ENCODE results near the gene SERINC2.
"Not testable (repeated sequence)": the region's sequence is repeated elsewhere in the genome, so short reads cannot be mapped to it uniquely, and the experiment has no call there.

The SERINC2 gene

DNA sequence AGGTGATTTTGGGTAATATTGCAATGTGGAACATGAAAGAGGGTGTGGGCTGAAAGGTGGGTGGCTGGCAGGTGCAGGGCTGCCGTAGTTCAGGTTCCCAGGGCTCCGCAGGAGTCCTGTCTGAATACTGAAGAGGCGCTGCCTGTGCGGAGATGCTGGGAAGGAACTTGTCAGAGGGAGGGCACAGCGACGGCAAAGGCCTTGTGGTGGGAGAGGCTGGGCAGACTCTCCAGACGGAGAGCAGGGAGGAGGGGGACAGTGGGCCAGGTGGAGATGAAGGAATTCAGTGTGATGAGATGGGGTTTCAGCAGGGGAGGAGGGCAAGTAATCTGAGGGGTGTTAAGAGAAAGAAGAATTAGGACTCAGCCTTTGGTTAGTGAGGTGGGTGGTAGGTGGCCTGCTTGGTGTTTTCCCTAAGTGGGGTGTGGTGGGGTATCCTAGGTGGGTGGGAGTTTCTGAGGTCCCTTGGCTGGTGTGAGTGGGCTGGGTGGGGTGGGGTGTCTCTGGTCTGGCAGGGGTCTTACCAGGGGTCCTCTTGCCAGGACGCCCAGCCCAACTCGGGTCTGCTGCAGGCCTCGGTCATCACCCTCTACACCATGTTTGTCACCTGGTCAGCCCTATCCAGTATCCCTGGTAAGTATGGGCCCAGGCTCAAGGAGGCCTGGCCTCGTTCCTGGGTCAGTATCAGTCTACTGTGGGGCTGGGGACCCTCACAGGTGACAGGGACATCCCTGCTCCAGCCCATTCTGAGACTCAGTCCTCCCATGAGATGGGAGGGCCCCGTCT is 15.6 kb downstream of the SERINC2 start:
- no peak for DNase-seq
- H3K36me3 Mint-ChIP-seq (ENCODE audit: low read depth), result no peaks in the 10 kb centered on the region
- H3K27me3 Mint-ChIP-seq, result peaks cover 5% of the 10 kb centered on the region
- ATAC-seq, result no peak
- H3K9me3 Mint-ChIP-seq, result no peaks in the 10 kb centered on the region
- no peak overlapping the region for H3K4me3 Mint-ChIP-seq
- H3K27ac Mint-ChIP-seq, result no peak overlapping the region
- H3K4me1 Mint-ChIP-seq, result no peaks in the 10 kb centered on the region

DNA sequence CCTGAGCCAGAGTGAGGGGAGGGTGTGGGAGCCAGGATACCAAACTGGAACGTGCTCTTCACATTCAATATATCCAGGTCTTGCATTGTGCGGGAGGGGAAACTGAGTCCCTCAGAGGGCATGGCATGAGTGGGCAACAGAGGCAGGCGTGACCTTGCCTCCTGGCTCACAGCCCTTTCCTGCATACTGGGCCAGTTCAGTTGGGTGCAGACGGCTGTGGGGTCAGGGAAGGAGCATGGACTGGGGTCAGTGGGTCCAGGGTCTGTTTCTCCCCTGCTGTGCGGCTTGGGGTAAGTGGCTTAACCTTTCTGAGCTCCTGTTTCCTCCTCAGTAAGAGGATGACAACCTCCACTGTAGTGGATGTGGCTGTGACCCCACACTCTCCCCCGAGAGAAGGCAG is 16.6 kb downstream of the SERINC2 start:
- no peaks in the 10 kb centered on the region for H3K4me1 Mint-ChIP-seq
- DNase-seq, result no peak
- no peaks in the 10 kb centered on the region for H3K9me3 Mint-ChIP-seq
- no peak overlapping the region for H3K27ac Mint-ChIP-seq
- H3K36me3 Mint-ChIP-seq (ENCODE audit: low read depth), result no peaks in the 10 kb centered on the region
- no peak overlapping the region for H3K4me3 Mint-ChIP-seq
- no peaks in the 10 kb centered on the region for H3K27me3 Mint-ChIP-seq
- no peak for ATAC-seq

DNA sequence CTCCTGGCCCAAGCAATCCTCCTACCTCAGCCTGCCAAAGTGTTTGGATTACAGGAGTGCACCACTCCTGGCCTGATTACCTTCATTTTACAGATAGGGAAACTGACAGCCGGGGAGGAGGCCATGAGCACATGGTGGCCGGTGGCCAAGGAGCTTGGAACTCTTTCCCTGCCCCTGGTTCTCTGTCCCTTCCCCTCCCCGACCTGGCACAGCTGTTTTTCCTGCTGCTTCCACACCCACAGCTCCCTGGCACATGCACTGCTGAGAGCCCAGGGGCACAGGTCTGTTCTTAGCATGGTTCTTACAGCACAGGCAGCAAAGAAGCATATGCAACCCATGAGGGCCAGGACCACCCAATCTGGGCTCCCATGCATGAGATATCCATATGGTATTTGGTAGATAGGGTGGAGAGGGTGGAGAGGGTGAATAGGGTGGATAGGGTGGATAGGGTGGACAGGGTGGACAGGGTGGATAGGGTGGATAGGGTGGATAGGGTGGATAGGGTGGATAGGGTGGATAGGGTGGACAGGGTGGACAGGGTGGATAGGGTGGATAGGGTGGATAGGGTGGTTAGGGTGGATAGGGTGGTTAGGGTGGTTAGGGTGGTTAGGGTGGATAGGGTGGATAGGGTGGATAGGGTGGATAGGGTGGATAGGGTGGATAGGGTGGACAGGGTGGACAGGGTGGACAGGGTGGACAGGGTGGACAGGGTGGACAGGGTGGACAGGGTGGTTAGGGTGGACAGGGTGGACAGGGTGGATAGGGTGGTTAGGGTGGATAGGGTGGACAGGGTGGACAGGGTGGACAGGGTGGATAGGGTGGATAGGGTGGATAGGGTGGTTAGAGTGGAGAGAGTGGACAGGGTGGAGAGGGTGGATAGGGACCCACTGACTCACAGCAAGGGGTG is 18.6 kb downstream of the SERINC2 start:
- not testable (repeated sequence) for H3K4me1 Mint-ChIP-seq; ATAC-seq; H3K9me3 Mint-ChIP-seq; H3K36me3 Mint-ChIP-seq (ENCODE audit: low read depth); H3K4me3 Mint-ChIP-seq; DNase-seq; H3K27ac Mint-ChIP-seq; H3K27me3 Mint-ChIP-seq

DNA sequence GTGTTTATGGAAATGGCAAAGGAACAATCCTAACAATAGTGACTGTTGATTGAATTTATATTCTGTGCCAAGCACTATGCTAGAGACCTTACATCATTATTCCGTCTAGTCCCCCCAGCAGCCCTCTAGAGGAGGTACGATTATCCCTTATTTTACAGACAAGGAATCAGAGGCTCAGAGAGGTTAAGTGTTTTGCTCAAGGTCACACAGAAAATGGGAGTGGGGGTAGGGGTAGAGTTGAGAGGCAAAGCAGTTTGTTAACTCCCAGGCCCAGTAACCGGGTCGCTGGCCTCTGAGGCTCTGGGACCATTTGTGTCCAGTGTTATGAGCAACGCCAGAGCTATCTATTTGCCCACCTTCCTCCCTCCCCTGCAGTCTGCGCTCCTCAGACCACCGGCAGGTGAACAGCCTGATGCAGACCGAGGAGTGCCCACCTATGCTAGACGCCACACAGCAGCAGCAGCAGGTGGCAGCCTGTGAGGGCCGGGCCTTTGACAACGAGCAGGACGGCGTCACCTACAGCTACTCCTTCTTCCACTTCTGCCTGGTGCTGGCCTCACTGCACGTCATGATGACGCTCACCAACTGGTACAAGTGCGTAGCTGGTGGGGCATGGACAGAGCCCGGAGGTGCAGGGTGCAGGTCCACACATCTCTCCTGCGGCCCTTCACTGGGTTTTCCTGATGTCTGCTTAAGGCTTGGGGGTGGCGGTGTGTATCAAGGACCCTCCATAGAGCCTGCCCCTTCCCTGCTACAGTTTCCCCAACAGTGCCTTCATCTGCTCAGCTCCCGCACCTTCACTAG is 19.8 kb downstream of the SERINC2 start:
- H3K9me3 Mint-ChIP-seq, result no peaks in the 10 kb centered on the region
- no peaks in the 10 kb centered on the region for H3K4me1 Mint-ChIP-seq
- DNase-seq (no peak), ATAC-seq (no peak)
- H3K27me3 Mint-ChIP-seq, result no peaks in the 10 kb centered on the region
- H3K27ac Mint-ChIP-seq, result no peak overlapping the region
- no peak overlapping the region for H3K4me3 Mint-ChIP-seq
- H3K36me3 Mint-ChIP-seq (ENCODE audit: low read depth), result no peaks in the 10 kb centered on the region

DNA sequence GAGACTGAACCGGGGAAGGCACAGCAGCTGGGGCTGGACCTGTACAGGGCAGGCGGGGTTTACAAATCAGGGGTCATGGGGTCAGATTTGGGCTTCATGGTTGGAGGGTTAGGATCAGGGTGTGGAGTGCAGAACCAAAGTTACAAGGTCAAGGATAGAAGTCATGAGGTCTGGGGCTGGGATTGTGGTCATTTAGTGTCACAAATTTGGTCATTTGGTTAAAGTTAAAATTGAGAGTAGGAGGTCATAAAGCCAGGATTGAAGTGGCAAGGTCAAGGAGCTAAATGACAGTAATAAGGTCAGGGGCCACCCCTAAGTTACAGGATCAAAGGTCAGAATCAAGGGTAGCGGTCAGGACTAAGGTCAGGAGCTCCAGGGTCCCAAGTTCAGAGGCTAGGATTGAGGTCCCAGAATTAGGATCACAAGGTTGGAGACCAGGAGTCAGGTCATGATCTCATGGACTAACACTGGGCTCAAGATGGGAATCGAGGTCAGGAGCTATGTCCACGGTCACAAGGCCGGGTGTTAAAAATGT is 20.4 kb downstream of the SERINC2 start:
- H3K4me3 Mint-ChIP-seq, result no peak overlapping the region
- H3K9me3 Mint-ChIP-seq, result no peaks in the 10 kb centered on the region
- no peak for ATAC-seq
- H3K36me3 Mint-ChIP-seq (ENCODE audit: low read depth), result no peaks in the 10 kb centered on the region
- DNase-seq, result no peak
- H3K4me1 Mint-ChIP-seq, result no peaks in the 10 kb centered on the region
- H3K27ac Mint-ChIP-seq, result no peak overlapping the region
- no peaks in the 10 kb centered on the region for H3K27me3 Mint-ChIP-seq

DNA sequence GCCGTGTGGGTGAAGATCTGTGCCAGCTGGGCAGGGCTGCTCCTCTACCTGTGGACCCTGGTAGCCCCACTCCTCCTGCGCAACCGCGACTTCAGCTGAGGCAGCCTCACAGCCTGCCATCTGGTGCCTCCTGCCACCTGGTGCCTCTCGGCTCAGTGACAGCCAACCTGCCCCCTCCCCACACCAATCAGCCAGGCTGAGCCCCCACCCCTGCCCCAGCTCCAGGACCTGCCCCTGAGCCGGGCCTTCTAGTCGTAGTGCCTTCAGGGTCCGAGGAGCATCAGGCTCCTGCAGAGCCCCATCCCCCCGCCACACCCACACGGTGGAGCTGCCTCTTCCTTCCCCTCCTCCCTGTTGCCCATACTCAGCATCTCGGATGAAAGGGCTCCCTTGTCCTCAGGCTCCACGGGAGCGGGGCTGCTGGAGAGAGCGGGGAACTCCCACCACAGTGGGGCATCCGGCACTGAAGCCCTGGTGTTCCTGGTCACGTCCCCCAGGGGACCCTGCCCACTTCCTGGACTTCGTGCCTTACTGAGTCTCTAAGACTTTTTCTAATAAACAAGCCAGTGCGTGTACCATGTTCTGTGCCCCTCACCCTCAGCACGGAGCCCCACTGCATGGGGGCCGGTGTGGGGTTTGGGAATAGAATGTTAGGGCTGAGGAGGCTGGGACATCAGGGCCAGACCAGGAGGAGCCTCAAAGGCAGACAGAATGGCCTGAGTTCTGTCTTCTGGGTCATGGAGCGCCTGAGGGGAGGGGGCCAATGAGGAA is 21.3 kb downstream of the SERINC2 start:
- no peaks in the 10 kb centered on the region for H3K4me1 Mint-ChIP-seq
- no peaks in the 10 kb centered on the region for H3K9me3 Mint-ChIP-seq
- H3K4me3 Mint-ChIP-seq, result no peak overlapping the region
- no peaks in the 10 kb centered on the region for H3K27me3 Mint-ChIP-seq
- H3K36me3 Mint-ChIP-seq (ENCODE audit: low read depth), result no peaks in the 10 kb centered on the region
- ATAC-seq (no peak), DNase-seq (no peak)
- no peak overlapping the region for H3K27ac Mint-ChIP-seq

DNA sequence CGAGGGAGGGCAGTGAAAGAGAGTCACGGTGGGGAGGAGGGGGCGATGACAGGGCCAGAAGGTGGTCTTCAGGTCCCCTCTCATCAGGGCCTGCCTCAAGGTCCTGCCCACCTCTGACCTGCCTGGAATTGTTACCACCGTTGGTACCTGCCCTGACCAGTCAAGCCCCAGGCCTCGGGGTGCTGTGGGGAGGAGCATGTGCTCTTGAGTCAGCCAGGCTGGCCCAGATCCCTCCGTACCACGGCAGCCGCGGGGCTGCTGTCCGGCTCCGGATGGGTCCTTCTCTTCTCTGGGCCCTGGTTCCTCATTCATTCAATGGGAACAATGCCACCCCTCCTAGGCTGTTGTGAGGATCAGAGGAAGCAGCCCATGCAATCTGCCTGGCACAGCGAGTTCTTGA is 22.0 kb downstream of the SERINC2 start:
- no peak for ATAC-seq
- Mint-ChIP-seq H3K9me3 (no peaks in the 10 kb centered on the region), H3K27ac (no peak overlapping the region), H3K27me3 (no peaks in the 10 kb centered on the region), H3K4me1 (no peaks in the 10 kb centered on the region), H3K36me3 (ENCODE audit: low read depth) (no peaks in the 10 kb centered on the region), H3K4me3 (no peak overlapping the region)
- DNase-seq, result no peak

DNA sequence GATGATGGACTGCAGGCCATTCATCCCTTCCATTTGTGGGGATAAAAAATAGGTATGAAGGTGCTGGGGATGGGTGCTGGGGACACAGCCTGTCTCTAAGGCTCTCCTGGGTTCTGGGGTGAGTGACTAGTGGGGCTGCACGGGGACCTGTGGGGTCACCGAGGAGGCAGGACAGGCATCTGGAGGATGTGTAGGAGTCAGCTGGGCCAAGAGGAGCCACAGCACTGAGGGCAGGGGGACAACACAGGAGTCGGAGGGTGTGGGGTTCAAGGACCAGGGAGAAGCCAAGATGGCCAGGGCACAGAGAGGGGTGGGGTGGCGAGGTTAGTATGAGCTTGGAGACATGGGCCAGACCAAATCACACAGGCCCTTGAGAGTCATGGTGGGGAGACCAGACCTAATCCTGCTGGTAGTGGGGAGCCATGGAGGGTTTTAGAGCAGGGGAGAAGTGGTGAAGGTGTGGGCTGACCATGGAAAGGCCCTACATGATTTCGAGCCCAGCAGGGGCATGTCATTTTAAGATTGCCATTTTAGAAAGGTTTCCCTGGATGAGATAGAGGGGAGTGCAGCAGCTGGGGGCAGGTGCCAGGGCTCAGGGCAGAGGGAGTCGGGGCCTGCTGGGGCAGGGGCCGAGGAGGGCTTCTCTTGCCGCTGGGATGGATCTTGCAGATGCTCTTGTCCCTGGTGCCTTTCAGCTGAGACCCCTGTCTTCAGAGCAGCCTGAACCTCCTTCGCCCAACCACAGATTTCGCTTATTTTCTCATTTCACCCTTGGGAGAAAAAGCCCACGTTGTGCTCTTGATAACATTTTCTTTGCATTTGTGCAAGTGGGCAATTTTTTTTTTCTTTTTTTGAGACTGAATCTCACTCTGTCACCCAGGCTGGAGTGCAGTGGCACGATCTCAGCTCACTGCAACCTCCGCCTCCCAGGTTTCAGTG is 22.7 kb downstream of the SERINC2 start:
- H3K36me3 Mint-ChIP-seq (ENCODE audit: low read depth), result no peaks in the 10 kb centered on the region
- H3K4me3 Mint-ChIP-seq, result no peak overlapping the region
- H3K4me1 Mint-ChIP-seq, result no peaks in the 10 kb centered on the region
- ATAC-seq (no peak), DNase-seq (no peak)
- no peaks in the 10 kb centered on the region for H3K9me3 Mint-ChIP-seq
- no peaks in the 10 kb centered on the region for H3K27me3 Mint-ChIP-seq
- no peak overlapping the region for H3K27ac Mint-ChIP-seq

DNA sequence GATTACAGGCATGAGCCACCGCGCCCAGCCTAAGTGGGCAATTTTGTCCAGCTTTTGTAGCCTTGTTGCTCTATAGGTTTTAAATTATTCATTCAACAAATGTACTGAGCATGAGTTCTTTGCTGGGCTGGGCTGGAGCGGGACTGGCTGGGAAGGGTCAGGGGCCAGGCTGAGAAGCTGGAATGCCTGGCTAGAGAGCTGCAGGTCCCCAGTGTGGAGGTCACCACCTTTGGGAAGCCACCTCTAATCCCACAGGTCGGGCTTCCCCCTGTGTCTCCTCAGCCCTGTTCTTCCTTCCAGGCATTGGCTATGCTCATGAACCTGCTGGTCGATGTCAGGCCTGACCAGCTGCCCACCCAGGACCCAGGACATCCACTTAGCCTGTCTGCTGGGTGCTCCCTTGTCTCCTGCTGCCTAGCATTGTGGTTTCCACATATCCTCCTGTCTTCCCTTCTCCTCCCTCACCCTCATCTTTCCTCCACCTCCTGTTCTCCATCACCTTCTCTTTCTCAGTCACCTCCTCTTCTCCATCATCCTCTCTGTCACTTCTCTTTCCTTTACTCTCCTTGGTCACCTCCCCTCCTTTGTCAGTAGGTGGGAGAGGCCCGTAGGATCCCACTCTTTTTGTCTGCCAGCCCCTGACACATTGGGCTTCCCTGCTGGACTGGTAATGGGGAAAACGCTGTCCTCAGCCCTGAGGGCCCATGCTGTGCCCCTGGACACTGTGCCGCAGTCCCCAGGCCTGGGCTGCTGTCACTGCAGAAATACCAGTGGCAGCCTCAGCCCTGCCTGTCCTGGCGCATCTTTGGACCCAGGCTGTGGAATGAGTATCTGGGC is 23.8 kb downstream of the SERINC2 start:
- Mint-ChIP-seq H3K27me3 (no peaks in the 10 kb centered on the region), H3K4me1 (no peaks in the 10 kb centered on the region), H3K36me3 (ENCODE audit: low read depth) (no peaks in the 10 kb centered on the region), H3K27ac (no peak overlapping the region), H3K4me3 (no peak overlapping the region), H3K9me3 (no peaks in the 10 kb centered on the region)
- no peak for DNase-seq
- ATAC-seq, result no peak

DNA sequence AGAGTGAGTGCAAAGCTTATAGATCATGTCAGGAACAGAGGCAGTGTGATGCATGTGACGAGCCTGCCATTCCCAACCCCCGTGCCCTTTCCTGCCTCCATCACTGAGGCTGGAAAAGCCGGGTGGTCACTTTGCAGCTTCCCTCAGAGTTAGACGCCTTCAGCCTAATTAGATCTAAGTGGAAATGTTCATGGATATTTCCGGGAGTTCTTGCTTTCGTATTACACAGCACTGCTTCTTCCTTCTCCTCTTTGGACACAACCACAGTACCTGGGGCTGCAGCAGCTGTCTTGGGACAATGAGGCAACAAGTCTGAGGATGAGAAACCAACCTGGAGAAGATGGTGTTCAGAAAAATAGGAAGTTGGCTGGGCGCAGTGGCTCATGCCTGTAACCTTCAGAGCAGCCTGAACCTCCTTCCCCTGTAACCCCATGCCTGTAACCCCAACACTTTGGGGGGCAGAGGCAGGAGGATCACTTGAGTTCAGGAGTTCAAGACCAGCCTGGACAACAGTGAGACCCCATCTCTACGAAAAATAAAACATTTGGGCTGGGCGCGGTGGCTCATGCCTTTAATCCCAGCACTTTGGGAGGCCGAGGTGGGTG is 24.5 kb downstream of the SERINC2 start:
- Mint-ChIP-seq H3K36me3 (ENCODE audit: low read depth) (no peaks in the 10 kb centered on the region), H3K27me3 (no peaks in the 10 kb centered on the region), H3K27ac (no peak overlapping the region), H3K4me1 (no peaks in the 10 kb centered on the region), H3K4me3 (no peak overlapping the region), H3K9me3 (no peaks in the 10 kb centered on the region)
- DNase-seq, result no peak
- ATAC-seq, result no peak

DNA sequence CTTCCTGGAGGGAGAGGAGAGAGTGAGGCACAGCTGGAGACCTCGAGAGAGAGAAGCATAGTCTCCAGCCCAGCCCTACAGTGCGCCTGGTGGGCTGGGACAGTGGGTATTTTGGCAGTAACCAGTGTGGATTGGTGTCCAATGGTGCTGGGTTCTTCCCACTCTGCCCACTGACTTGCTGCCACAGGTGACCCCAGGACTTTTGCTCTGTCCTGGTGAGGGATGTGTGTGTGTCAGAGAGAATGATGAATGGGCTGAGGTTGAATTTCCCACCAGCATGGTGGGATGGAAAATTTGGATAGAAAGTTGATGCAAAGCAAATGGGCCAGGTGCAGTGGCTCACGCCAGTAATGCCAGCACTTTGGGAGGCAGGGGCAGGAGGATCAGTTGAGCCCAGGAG is 26.3 kb downstream of the SERINC2 start:
- no peaks in the 10 kb centered on the region for H3K4me1 Mint-ChIP-seq
- DNase-seq, result no peak
- ATAC-seq, result no peak
- H3K9me3 Mint-ChIP-seq, result no peaks in the 10 kb centered on the region
- no peak overlapping the region for H3K27ac Mint-ChIP-seq
- no peak overlapping the region for H3K4me3 Mint-ChIP-seq
- no peaks in the 10 kb centered on the region for H3K36me3 Mint-ChIP-seq (ENCODE audit: low read depth)
- H3K27me3 Mint-ChIP-seq, result no peaks in the 10 kb centered on the region

DNA sequence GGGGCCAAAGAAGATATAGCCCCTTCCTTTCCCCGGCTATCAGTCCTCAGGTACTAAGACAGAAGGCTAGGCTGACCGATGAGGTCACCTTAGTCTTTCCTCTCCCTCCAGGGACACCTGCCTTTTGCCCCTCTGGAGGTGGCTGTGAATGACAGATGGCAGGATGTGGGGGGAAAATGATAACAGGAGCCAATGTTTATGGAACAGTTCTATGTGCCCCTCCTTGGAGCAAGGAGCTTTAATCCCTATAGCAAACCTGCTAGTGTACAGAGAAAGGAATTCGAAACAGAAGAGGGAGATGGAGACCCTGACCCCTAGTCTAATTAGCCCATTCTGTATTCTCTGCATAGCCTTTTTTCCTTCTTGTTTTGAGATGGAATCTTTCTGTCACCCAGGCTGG is 28.1 kb downstream of the SERINC2 start:
- Mint-ChIP-seq H3K27me3 (no peaks in the 10 kb centered on the region), H3K4me1 (no peaks in the 10 kb centered on the region), H3K9me3 (no peaks in the 10 kb centered on the region), H3K36me3 (ENCODE audit: low read depth) (no peaks in the 10 kb centered on the region), H3K27ac (no peak overlapping the region), H3K4me3 (no peak overlapping the region)
- ATAC-seq, result no peak
- no peak for DNase-seq
